ENCODE results near the gene PCBP3. TPM values are rescaled to one million over a fixed set of nuclear protein-coding genes. Genes with fewer than 3 reads are reported as not detected.
A peak's percentile ranks its signal among the peaks of the same experiment; 100 is the strongest.
"Not testable (repeated sequence)": the region's sequence is repeated elsewhere in the genome, so short reads cannot be mapped to it uniquely, and the experiment has no call there.

PCBP3 gene
- total RNA-seq, 1 experiment from 2014 or later, result 3.7 TPM

- H3K4me3 Mint-ChIP-seq (ENCODE audit: unreplicated experiment), result no peak overlapping the region
- BruUV-seq (replicated peaks), result no TSS peak
- H3K36me3 Mint-ChIP-seq (ENCODE audit: insufficient read depth, unreplicated experiment), result no peaks in the 10 kb centered on the region
- CTCF ChIA-PET, result no interaction called here
- TF ChIP-seq CTCF (IDR thresholded peaks at IDR 0.05; ENCODE audit: unreplicated experiment), result no peak
- no peak overlapping the region for H3K27ac Mint-ChIP-seq (ENCODE audit: low read depth, unreplicated experiment)
- H3K27me3 Mint-ChIP-seq (ENCODE audit: insufficient read depth, unreplicated experiment), result no peaks in the 10 kb centered on the region
- POLR2A ChIA-PET, result interaction anchor here (0.7 kb wide), 1 partner anchor 83 kb away, joined by 3 read pairs; no protein-coding TSS in a partner anchor
- peaks cover 26% of the 10 kb centered on the region for H3K9me3 Mint-ChIP-seq (ENCODE audit: unreplicated experiment)
- no peaks in the 10 kb centered on the region for H3K4me1 Mint-ChIP-seq (ENCODE audit: insufficient read depth, unreplicated experiment)
- intact Hi-C loops (cut with micrococcal nuclease), result no loop called here
- DNase-seq (ENCODE audit: unreplicated experiment), result no peak
These were observed 25.9 kb downstream of the PCBP3 start for GRCh38 chr21:45669382-45669781.

GRCh38 chr21:45670731-45671130 lies 27.2 kb downstream of the PCBP3 start:
- no peak for DNase-seq (ENCODE audit: unreplicated experiment)
- H3K36me3 Mint-ChIP-seq (ENCODE audit: insufficient read depth, unreplicated experiment), result no peaks in the 10 kb centered on the region
- no peaks in the 10 kb centered on the region for H3K27me3 Mint-ChIP-seq (ENCODE audit: insufficient read depth, unreplicated experiment)
- intact Hi-C loops (cut with micrococcal nuclease), result no loop called here
- POLR2A ChIA-PET, result no interaction called here
- H3K27ac Mint-ChIP-seq (ENCODE audit: low read depth, unreplicated experiment), result no peak overlapping the region
- H3K9me3 Mint-ChIP-seq (ENCODE audit: unreplicated experiment), result peaks cover 23% of the 10 kb centered on the region
- no TSS peak for BruUV-seq (replicated peaks)
- no peak for TF ChIP-seq CTCF (IDR thresholded peaks at IDR 0.05; ENCODE audit: unreplicated experiment)
- H3K4me1 Mint-ChIP-seq (ENCODE audit: insufficient read depth, unreplicated experiment), result no peaks in the 10 kb centered on the region
- CTCF ChIA-PET, result no interaction called here
- H3K4me3 Mint-ChIP-seq (ENCODE audit: unreplicated experiment), result no peak overlapping the region

GRCh38 chr21:45678790-45679189 lies 35.3 kb downstream of the PCBP3 start:
- CTCF ChIA-PET, result not testable (repeated sequence)

GRCh38 chr21:45680215-45680614 lies 36.7 kb downstream of the PCBP3 start:
- no peak for DNase-seq (ENCODE audit: unreplicated experiment)
- ChIA-PET CTCF (no interaction called here), POLR2A (no interaction called here)
- no peak for TF ChIP-seq CTCF (IDR thresholded peaks at IDR 0.05; ENCODE audit: unreplicated experiment)
- Mint-ChIP-seq H3K9me3 (ENCODE audit: unreplicated experiment) (no peaks in the 10 kb centered on the region), H3K27ac (ENCODE audit: low read depth, unreplicated experiment) (no peak overlapping the region), H3K4me3 (ENCODE audit: unreplicated experiment) (no peak overlapping the region), H3K36me3 (ENCODE audit: insufficient read depth, unreplicated experiment) (no peaks in the 10 kb centered on the region), H3K27me3 (ENCODE audit: insufficient read depth, unreplicated experiment) (no peaks in the 10 kb centered on the region), H3K4me1 (ENCODE audit: insufficient read depth, unreplicated experiment) (no peaks in the 10 kb centered on the region)
- intact Hi-C loops (cut with micrococcal nuclease), result no loop called here
- BruUV-seq (replicated peaks), result no TSS peak

More at GRCh38 chr21:45678790-45679189, 35.3 kb downstream of the PCBP3 start:
- H3K27me3 Mint-ChIP-seq (ENCODE audit: insufficient read depth, unreplicated experiment); H3K9me3 Mint-ChIP-seq (ENCODE audit: unreplicated experiment); H3K4me1 Mint-ChIP-seq (ENCODE audit: insufficient read depth, unreplicated experiment); POLR2A ChIA-PET; DNase-seq (ENCODE audit: unreplicated experiment); H3K4me3 Mint-ChIP-seq (ENCODE audit: unreplicated experiment); BruUV-seq (replicated peaks); H3K36me3 Mint-ChIP-seq (ENCODE audit: insufficient read depth, unreplicated experiment); intact Hi-C loops (cut with micrococcal nuclease); H3K27ac Mint-ChIP-seq (ENCODE audit: low read depth, unreplicated experiment): not testable (repeated sequence)

GRCh38 chr21:45695086-45695485 lies 51.6 kb downstream of the PCBP3 start:
- H3K4me1 Mint-ChIP-seq (ENCODE audit: insufficient read depth, unreplicated experiment), result peaks cover 18% of the 10 kb centered on the region
- peak; percentile 4 for DNase-seq (ENCODE audit: unreplicated experiment)
- no peak for TF ChIP-seq CTCF (IDR thresholded peaks at IDR 0.05; ENCODE audit: unreplicated experiment)
- BruUV-seq (replicated peaks), result no TSS peak
- intact Hi-C loops (cut with micrococcal nuclease), result no loop called here
- H3K4me3 Mint-ChIP-seq (ENCODE audit: unreplicated experiment), result no peak overlapping the region
- ChIA-PET POLR2A (no interaction called here), CTCF (no interaction called here)
- H3K27ac Mint-ChIP-seq (ENCODE audit: low read depth, unreplicated experiment), result no peak overlapping the region
- H3K27me3 Mint-ChIP-seq (ENCODE audit: insufficient read depth, unreplicated experiment), result no peaks in the 10 kb centered on the region
- no peaks in the 10 kb centered on the region for H3K9me3 Mint-ChIP-seq (ENCODE audit: unreplicated experiment)
- H3K36me3 Mint-ChIP-seq (ENCODE audit: insufficient read depth, unreplicated experiment), result no peaks in the 10 kb centered on the region
